ENCODE results near the gene ADAM10. TPM values are rescaled to one million over a fixed set of nuclear protein-coding genes. Genes with fewer than 3 reads are reported as not detected.

The ADAM10 gene
- total RNA-seq, 6 experiments from 2014 or later: 155 to 227 (median 196) TPM

DNA sequence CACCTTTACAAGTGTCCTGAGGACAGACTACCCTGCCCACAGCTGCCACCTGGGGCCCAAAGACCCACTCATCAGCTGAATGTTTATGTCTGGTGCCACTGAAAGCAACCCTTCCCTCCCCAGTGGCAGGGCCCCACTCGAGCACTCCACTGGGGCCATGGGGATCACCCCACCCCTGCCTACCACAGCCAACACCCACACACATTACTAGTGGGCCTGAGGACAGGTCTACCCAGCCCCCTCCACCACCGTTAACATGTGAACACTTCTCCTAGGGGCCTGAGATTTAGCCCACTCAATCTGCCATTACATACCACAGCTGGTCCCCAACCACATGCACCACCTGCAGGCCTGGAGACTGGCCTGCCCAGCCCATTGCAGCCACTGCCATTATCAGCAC is 52.3 kb downstream of the ADAM10 start:
- H3K36me3 Mint-ChIP-seq (ENCODE audit: low read depth): peaks cover 48% of the 10 kb centered on the region
- no peak for DNase-seq
- H3K9me3 Mint-ChIP-seq: peaks cover 25% of the 10 kb centered on the region
- H3K27me3 Mint-ChIP-seq (ENCODE audit: insufficient read depth): no peaks in the 10 kb centered on the region; the same call in 1 of the 2 replicates
- TF ChIP-seq CTCF (IDR thresholded peaks at IDR 0.05): no peak
- H3K4me3 Mint-ChIP-seq: no peak overlapping the region
- no peak overlapping the region for H3K27ac Mint-ChIP-seq
- H3K4me1 Mint-ChIP-seq (ENCODE audit: low read depth): peaks cover 30% of the 10 kb centered on the region

GRCh38 chr15:58696738-58697137 is 52.8 kb downstream of the ADAM10 start:
- H3K27ac Mint-ChIP-seq: no peak overlapping the region
- DNase-seq: no peak
- no peaks in the 10 kb centered on the region for H3K27me3 Mint-ChIP-seq (ENCODE audit: insufficient read depth)
- no peak for TF ChIP-seq CTCF (IDR thresholded peaks at IDR 0.05)
- peaks cover 25% of the 10 kb centered on the region for H3K9me3 Mint-ChIP-seq
- peaks cover 50% of the 10 kb centered on the region for H3K36me3 Mint-ChIP-seq (ENCODE audit: low read depth)
- peaks cover 31% of the 10 kb centered on the region for H3K4me1 Mint-ChIP-seq (ENCODE audit: low read depth)
- no peak overlapping the region for H3K4me3 Mint-ChIP-seq

GRCh38 chr15:58694641-58695398 is 54.7 kb downstream of the ADAM10 start:
- no peak for DNase-seq
- Mint-ChIP-seq H3K27me3 (ENCODE audit: insufficient read depth) (no peaks in the 10 kb centered on the region), H3K9me3 (peaks cover 18% of the 10 kb centered on the region), H3K36me3 (ENCODE audit: low read depth) (peaks cover 32% of the 10 kb centered on the region), H3K27ac (no peak overlapping the region), H3K4me1 (ENCODE audit: low read depth) (peaks cover 23% of the 10 kb centered on the region), H3K4me3 (no peak overlapping the region)
- no peak for TF ChIP-seq CTCF (IDR thresholded peaks at IDR 0.05)

DNA sequence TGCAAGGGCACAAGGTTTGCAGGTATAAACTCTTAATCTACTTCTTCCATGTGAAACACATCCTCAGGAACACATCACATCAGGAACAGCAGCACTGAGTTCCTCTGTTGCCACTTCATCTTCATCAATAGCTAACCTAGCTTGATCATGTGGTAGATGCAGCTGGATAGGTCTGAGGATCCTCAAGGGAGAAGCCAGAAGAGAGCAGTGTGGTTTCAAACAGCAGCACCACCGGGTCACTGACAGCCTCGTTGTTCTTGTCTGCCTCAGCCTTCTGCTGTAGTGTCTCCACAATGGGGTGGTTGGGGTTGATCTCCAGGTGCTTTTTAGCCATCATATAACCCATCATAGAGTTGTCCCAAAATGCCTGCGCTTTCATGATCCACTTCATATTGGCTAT is 58.8 kb downstream of the ADAM10 start:
- peaks cover 6% of the 10 kb centered on the region for H3K36me3 Mint-ChIP-seq (ENCODE audit: low read depth)
- no peak overlapping the region for H3K27ac Mint-ChIP-seq
- no peaks in the 10 kb centered on the region for H3K9me3 Mint-ChIP-seq
- H3K27me3 Mint-ChIP-seq (ENCODE audit: insufficient read depth): no peaks in the 10 kb centered on the region
- no peak overlapping the region for H3K4me3 Mint-ChIP-seq
- no peak for DNase-seq
- TF ChIP-seq CTCF (IDR thresholded peaks at IDR 0.05): no peak
- H3K4me1 Mint-ChIP-seq (ENCODE audit: low read depth): peaks cover 13% of the 10 kb centered on the region

DNA sequence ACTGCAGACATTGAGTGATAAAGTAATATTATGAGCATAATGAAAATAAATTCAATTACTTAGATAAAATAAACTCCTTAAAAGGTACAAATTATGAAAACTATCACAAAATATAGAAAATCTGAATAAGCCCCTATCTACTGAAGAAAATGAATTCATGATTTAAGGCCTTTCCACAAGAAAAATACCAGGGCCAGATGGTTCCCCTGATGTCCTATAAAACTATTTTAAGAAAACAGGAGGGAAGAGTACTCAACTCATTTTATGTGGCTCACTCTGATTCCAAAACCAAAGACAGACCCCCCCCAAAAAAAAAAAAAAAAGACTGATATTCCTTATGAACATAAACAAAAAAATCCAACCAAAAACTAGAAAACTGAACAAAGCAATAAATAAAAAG is 59.9 kb downstream of the ADAM10 start:
- Mint-ChIP-seq H3K4me1 (ENCODE audit: low read depth) (peaks cover 8% of the 10 kb centered on the region), H3K27me3 (ENCODE audit: insufficient read depth) (no peaks in the 10 kb centered on the region; the same call in 1 of the 2 replicates), H3K36me3 (ENCODE audit: low read depth) (peaks cover 6% of the 10 kb centered on the region), H3K4me3 (no peak overlapping the region), H3K27ac (0 out of 2 replicates have a peak overlapping the region, but pooled peaks have one; percentile 18), H3K9me3 (no peaks in the 10 kb centered on the region)
- TF ChIP-seq CTCF (IDR thresholded peaks at IDR 0.05): no peak
- DNase-seq: no peak
